Caco-2 (cell line): ENCODE data around the gene GRID1. TPM values are rescaled to one million over a fixed set of nuclear protein-coding genes. Genes with fewer than 3 reads are reported as not detected.

Experiments used
- BruUV-seq: library from RNA; stranded (reverse); fragments of 400-500 nt; replicated peaks from 2 replicates; lab custom pipeline; 2021; lab: Mats Ljungman, UMichigan
- CTCF ChIA-PET: fragments of 300-600 bp; sonication (Branson Sonifier 250); formaldehyde crosslinking; loops from one replicate; lab custom pipeline; 2022; ENCODE audit warnings: antibody characterized with exemption; lab: Charles Lee
- POLR2A ChIA-PET: fragments of 300-600 bp; sonication (Branson Sonifier 250); formaldehyde crosslinking; loops from one replicate; lab custom pipeline; 2022; ENCODE audit warnings: antibody characterized with exemption; lab: Charles Lee
- DNase-seq, 2 experiments: peaks; one replicate each; pipeline versions ENCODE4 v3.0.0 to v3.0.0-alpha.2; 2020 to 2022
- H3K27me3 ChIP-seq: replicated peaks from 2 replicates; pipeline ENCODE4 v1.6.0; 2011; ENCODE audit warnings: low read length; ENCODE audit not compliant: control insufficient read depth, insufficient read depth
- H3K36me3 ChIP-seq: 2 replicates; pipeline ENCODE4 v1.5.1; 2011; ENCODE audit warnings: low read length; ENCODE audit not compliant: control insufficient read depth, insufficient read depth
- H3K4me1 ChIP-seq: fragments of 250-450 bp; sonication (Bioruptor Pico); 2 replicates; pipeline ENCODE4 v1.5.1; 2020; ENCODE audit warnings: mild to moderate bottlenecking
- H3K4me3 ChIP-seq: 2 replicates; pipeline ENCODE4 v1.5.1; 2011; ENCODE audit warnings: low read depth, mild to moderate bottlenecking, control low read depth, low read length
- H3K9me3 ChIP-seq: fragments of 250-450 bp; sonication (Bioruptor Pico); 2 replicates; pipeline ENCODE4 v1.5.1; 2020; ENCODE audit warnings: mild to moderate bottlenecking, moderate library complexity
- H3K27ac Mint-ChIP-seq: one replicate; pipeline ENCODE4 v1.8.0; 2022; ENCODE audit warnings: mixed read lengths; ENCODE audit not compliant: unreplicated experiment
- H3K27me3 Mint-ChIP-seq: one replicate; pipeline ENCODE4 v1.8.0; 2022; ENCODE audit warnings: mixed read lengths; ENCODE audit not compliant: insufficient read depth, unreplicated experiment
- H3K36me3 Mint-ChIP-seq: one replicate; pipeline ENCODE4 v1.8.0; 2022; ENCODE audit warnings: mild to moderate bottlenecking, mixed read lengths; ENCODE audit not compliant: insufficient read depth, unreplicated experiment
- H3K4me1 Mint-ChIP-seq: one replicate; pipeline ENCODE4 v1.8.0; 2022; ENCODE audit warnings: low read depth, mixed read lengths; ENCODE audit not compliant: unreplicated experiment
- H3K4me3 Mint-ChIP-seq: one replicate; pipeline ENCODE4 v1.8.0; 2022; ENCODE audit warnings: mild to moderate bottlenecking, moderate library complexity, mixed read lengths; ENCODE audit not compliant: unreplicated experiment
- H3K9me3 Mint-ChIP-seq: one replicate; pipeline ENCODE4 v1.8.0; 2022; ENCODE audit warnings: mixed read lengths; ENCODE audit not compliant: unreplicated experiment
- CTCF ChIP-seq, 2 experiments: fragments of 200-600 bp in 1 of 2; IDR thresholded peaks; 1 replicate in 1 of 2; 2 replicates in 1 of 2; pipeline versions ENCODE4 v1.5.1 to v1.8.0; 2011 to 2022; ENCODE audit warnings: antibody characterized with exemption in 1 of 2, control low read depth in 1 of 2, inconsistent platforms in 1 of 2, low read depth in 1 of 2, low read length in 1 of 2, mild to moderate bottlenecking in 1 of 2, moderate library complexity in 1 of 2; ENCODE audit not compliant: insufficient read depth in 1 of 2, severe bottlenecking in 1 of 2, unreplicated experiment in 1 of 2
- intact Hi-C: fragments of 100-400 bp; cut with micrococcal nuclease; formaldehyde crosslinking; loops from one replicate; pipeline ENCODE4 v1.10.0; 2022; ENCODE audit not compliant: unreplicated experiment
- total RNA-seq: library from RNA; stranded (reverse); gene quantifications from 2 replicates; pipeline ENCODE4 v1.2.3, GENCODE V29; 2022

GRID1 gene
- total RNA-seq, 1 experiment from 2014 or later = 8.0 TPM

DNA sequence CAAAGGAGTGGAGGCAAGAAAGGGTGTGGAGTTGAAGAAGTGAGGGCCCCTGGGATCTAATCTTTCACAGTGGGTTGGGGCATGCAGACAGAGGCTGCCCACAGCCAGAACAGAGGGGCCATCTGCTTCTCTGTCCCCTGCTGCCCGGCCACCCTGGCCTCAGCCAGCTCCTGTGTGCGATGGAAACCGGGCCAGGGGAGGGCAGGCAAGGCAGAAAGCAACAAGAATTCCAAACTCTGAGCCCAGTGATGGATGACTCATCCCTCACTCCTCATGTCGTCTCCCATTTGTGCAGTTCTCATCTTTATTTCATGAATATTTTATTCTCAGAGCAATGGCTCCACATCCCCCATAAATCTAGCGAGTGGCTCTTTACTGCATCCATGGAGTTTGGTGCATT lies 757.1 kb downstream of the GRID1 start:
- no TSS peak for BruUV-seq
- ChIA-PET POLR2A (no interaction called here), CTCF (no interaction called here)
- Mint-ChIP-seq H3K36me3 (no peaks in the 10 kb centered on the region), H3K9me3 (no peaks in the 10 kb centered on the region), H3K27me3 (no peaks in the 10 kb centered on the region), H3K27ac (no peak overlapping the region), H3K4me3 (no peak overlapping the region), H3K4me1 (no peaks in the 10 kb centered on the region)
- Histone ChIP-seq H3K4me3 (no peak overlapping the region), H3K4me1 (no peaks in the 10 kb centered on the region), H3K36me3 (no peaks in the 10 kb centered on the region), H3K27me3 (no peaks in the 10 kb centered on the region), H3K9me3 (no peaks in the 10 kb centered on the region)
- DNase-seq = no peak
- no peak for TF ChIP-seq CTCF (IDR thresholded peaks at IDR 0.05; ENCODE audit: insufficient read depth in 1 of 2, low read depth in 1 of 2, low read length in 1 of 2, severe bottlenecking in 1 of 2, unreplicated experiment in 1 of 2)
- intact Hi-C loops = no loop called here

DNA sequence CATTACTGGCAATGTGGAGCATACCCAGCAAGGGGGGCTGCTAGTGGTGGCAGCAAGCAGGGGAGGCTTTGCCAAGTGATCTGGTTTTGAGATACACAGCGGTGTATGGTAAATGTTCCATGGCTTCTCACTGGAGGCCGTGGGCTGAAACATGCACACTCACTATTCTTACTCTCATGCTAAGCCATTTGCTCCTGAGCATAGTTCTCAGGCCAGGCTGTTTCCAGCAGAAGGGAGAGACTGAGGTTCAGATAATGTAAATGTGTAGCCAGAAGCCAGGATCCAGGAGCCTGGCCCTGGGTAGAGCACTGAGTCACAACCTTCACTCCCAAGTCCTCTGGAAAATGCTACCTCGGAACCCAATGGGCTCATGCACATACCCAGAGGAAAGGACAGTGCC lies 757.9 kb downstream of the GRID1 start:
- no peaks in the 10 kb centered on the region for H3K9me3 ChIP-seq
- Mint-ChIP-seq H3K4me1 (no peaks in the 10 kb centered on the region), H3K27ac (no peak overlapping the region), H3K27me3 (no peaks in the 10 kb centered on the region), H3K36me3 (no peaks in the 10 kb centered on the region), H3K9me3 (no peaks in the 10 kb centered on the region), H3K4me3 (no peak overlapping the region)
- H3K27me3 ChIP-seq = no peaks in the 10 kb centered on the region
- no peaks in the 10 kb centered on the region for H3K4me1 ChIP-seq
- BruUV-seq = no TSS peak
- ChIA-PET POLR2A (no interaction called here), CTCF (no interaction called here)
- no peak for TF ChIP-seq CTCF (IDR thresholded peaks at IDR 0.05; ENCODE audit: insufficient read depth in 1 of 2, low read depth in 1 of 2, low read length in 1 of 2, severe bottlenecking in 1 of 2, unreplicated experiment in 1 of 2)
- no peak overlapping the region for H3K4me3 ChIP-seq
- intact Hi-C loops = no loop called here
- DNase-seq = no peak
- H3K36me3 ChIP-seq = no peaks in the 10 kb centered on the region

DNA sequence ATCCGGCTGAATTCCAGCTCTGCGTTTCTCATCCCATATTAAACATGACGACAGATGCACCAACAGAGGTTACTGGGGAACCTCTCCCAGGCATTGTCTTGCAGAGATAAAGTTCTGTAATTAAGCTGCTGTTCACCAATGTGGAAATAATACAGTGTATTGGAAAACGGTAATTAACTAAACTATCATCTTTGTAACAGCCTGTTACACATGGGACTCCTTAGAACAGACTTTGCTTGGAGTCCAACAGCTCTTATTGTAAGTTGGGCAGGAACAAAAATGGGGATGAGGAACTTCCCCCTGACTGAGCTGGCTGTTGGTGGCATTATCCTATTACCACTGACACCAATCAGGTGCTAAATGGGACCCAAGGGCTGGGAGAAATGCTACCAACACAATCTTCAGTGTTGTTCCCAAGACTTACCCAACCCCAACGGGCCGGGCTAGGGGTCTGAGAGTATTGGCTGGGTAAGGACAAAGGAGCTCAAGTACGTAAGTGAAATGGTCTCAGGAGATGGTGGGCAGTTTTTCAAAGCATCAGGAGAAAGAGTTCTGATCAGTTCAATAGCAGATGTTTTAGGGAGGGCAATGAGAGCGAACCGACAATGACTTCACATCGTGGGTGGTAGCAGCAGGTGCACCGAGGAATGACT lies 759.4 kb downstream of the GRID1 start:
- TF ChIP-seq CTCF (IDR thresholded peaks at IDR 0.05; ENCODE audit: insufficient read depth in 1 of 2, low read depth in 1 of 2, low read length in 1 of 2, severe bottlenecking in 1 of 2, unreplicated experiment in 1 of 2) = no peak
- Histone ChIP-seq H3K27me3 (no peaks in the 10 kb centered on the region), H3K36me3 (no peaks in the 10 kb centered on the region), H3K4me3 (no peak overlapping the region), H3K4me1 (no peaks in the 10 kb centered on the region), H3K9me3 (no peaks in the 10 kb centered on the region)
- intact Hi-C loops = no loop called here
- Mint-ChIP-seq H3K4me3 (no peak overlapping the region), H3K27ac (no peak overlapping the region), H3K36me3 (no peaks in the 10 kb centered on the region), H3K27me3 (no peaks in the 10 kb centered on the region), H3K9me3 (no peaks in the 10 kb centered on the region), H3K4me1 (no peaks in the 10 kb centered on the region)
- BruUV-seq = no TSS peak
- POLR2A ChIA-PET = no interaction called here
- CTCF ChIA-PET = no interaction called here
- DNase-seq = no peak
